ENCODE data around the gene TDP2.
"Not testable (repeated sequence)": the region's sequence is repeated elsewhere in the genome, so short reads cannot be mapped to it uniquely, and the experiment has no call there.

The TDP2 gene

DNA sequence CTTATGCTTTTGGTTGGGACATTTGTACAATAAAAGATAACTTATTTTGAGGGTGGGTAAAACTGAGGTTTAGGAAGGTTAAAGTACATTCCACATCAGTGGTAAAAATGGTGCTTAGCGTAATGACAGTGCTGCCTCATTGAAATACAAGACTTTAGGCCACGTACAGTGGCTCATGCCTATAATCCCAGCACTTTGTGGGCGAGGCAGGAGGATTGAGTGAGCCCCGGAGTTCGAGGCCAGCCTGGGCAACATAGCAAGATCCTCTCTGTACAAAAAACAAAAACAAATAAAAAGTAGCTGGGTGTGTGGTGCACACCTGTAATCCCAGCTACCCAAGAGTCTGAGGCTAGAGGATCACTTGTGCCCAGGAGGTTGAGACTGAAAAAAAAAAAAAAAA lies 18.4 kb downstream of the TDP2 start:
- no peak for DNase-seq (ENCODE audit: low read depth in 2 of 2)

DNA sequence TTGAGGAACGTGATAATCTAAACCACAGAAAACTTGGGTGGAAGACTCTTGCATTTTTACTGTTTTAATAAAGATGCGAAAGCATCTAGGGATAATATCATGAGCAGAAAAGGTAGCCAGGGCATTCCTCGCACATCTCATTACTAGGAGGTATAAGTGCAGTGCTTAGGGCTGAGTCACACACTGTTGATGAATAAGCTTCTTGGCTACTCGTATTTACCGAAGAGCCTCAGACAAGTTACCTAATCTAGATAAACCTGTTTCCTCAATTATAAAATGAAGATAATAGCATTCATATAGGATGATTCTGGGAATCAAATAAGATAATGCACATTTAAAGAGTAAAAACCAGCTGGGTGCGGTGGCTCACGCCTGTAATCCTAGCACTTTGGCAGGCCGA lies 19.9 kb downstream of the TDP2 start:
- no peak for DNase-seq (ENCODE audit: low read depth in 2 of 2)

DNA sequence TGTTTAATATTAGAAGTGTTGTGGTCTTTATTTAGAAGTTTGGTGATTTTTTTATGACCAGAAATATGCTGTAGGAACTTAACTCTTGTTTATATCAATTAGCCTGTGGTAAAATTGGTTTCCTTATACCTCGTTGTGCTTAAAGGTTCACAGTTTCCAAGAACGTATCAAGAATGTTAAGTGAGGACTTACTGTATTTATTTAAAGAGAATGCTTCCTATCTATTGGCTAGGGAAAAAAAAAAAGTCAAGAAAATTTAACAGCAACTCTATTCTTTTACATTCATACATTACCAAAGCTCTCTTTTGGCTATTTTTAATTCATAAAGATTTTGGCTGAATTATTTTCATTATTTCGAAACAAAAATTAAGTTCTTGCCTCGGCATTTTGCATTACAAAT lies 22.3 kb downstream of the TDP2 start:
- DNase-seq (ENCODE audit: low read depth in 2 of 2): no peak

DNA sequence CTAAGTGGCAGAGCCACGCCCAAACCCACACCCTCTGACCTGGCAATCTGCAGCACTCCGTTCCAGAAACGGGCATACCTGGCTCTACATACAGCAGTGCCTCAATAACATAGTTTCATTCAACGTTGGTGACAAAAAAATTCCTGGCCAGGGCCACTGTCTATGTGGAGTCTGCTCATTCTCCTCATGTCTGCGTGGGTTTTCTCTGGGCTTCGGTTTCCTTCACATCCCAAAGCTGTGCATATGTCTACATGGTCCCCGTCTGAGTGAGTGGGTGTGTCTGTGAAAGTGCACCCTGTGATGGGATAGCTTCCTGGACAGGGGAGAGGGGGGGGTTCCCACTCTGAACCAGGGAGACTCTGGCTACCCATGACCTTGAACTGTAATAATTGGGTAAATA lies 22.8 kb downstream of the TDP2 start:
- DNase-seq (ENCODE audit: low read depth in 2 of 2): no peak

DNA sequence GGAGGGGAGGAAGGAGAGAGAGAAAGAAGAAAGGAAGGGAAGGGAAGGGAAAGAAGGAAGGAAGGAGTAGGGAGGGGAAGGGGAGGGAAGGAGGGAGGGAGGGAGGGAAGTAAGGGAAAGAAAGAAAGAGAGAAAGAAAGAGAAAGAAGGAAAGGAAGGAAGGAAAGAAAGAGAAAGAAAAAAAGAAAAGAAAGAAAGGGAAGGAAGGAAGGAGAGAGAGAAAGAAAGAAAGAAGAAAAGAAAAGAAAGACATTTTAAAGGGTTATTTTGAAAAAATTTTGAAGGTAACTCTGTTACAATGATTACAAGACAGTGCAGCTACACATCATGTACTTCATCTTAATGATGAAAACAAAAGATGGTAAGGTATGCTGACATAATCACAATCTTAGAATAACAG lies 24.6 kb downstream of the TDP2 start:
- DNase-seq (ENCODE audit: low read depth in 2 of 2): no peak

DNA sequence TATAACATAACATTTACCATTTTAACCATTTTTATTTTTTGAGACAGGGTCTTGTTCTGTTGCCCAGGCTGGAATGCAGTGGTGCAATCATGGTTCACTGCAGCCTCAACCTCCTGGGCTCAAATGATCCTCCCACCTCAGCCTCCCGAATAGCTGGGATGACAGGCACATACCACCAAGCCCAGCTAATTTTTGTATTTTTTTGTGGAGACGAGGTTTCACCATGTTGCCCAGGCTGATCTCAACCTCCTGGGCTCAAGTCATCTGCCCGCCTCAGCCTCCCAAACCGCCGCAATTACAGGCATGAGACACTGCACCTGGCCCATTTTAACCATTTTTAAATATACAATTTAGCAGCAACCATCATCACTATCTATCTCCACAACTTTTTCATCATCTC lies 26.1 kb downstream of the TDP2 start:
- DNase-seq (ENCODE audit: low read depth in 2 of 2): not testable (repeated sequence)

DNA sequence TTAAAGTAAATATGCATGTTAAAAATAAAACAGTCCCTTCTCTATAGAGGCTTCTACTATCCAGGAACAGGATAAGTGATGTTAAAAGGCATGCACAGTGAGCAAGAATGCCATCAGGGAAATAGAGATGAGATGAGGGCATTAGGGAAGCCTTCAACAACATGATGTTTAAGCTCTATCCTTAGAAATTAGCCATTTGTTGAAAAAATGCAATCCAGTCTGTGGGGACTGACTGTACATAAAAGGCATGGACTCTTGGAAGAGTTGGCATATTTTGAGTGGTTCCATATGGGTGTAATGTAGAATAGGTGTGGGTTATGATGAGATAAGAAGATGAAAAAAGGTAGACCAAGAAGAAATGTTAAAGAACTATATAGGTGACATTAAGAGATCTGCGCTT lies 26.5 kb downstream of the TDP2 start:
- DNase-seq (ENCODE audit: low read depth in 2 of 2): no peak

DNA sequence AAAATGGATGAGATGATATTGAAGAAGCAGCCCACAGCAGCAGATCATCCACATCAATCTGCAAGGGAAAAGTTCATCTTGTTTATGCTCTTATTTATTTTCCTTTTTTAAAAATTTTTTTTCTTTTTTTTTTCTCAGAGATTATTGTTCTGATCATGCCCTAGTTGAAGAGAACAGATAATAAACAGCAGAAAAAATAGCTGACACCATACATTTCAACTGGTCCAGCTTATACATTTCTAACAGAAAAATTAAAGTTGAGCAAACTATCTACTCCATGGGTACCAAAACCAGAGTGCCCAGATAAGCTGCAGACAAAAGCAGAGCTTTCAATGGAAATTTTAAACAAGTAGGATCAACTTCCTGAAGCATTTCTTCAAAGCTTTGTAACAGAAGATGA lies 30.0 kb downstream of the TDP2 start:
- no peak for DNase-seq (ENCODE audit: low read depth in 2 of 2)

DNA sequence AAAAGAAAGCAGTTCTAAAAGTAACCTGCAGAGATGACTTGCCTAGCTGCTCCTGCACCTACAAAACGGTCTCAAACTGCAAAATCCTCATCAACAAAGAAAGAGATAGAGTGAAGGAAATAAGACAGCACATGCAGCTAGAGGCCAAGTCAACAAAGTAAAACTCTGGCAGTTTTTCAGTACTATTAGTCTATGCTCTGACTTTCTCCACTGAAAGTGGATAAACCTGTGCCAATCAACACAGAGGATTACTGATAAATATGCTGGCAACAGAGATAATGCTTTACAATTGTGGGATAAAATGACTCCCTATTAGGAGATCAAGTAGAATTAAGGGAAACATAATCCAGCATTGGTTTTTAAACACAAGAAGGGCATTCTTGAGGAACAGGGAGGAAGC lies 34.1 kb downstream of the TDP2 start:
- no peak for DNase-seq (ENCODE audit: low read depth in 2 of 2)

DNA sequence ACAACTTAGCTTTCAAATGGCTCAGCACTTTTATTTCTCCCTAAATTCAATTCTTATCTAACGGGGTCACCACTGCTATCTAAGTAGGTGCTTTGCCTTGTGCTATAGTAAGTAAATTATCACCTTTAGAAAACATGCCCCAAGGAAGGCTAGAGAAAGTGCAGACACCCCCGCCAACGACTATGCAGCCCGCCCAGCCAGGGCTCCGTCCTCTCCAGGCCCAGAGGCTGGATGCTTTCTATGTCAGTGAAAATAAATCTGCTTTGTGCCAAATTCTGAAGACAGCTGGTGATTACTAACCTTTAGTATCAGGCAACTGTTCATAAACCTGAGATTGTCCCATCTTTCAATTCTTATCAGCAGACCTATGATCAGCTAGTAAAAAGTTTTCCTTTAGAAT lies 35.0 kb downstream of the TDP2 start:
- no peak for DNase-seq (ENCODE audit: low read depth in 2 of 2)

DNA sequence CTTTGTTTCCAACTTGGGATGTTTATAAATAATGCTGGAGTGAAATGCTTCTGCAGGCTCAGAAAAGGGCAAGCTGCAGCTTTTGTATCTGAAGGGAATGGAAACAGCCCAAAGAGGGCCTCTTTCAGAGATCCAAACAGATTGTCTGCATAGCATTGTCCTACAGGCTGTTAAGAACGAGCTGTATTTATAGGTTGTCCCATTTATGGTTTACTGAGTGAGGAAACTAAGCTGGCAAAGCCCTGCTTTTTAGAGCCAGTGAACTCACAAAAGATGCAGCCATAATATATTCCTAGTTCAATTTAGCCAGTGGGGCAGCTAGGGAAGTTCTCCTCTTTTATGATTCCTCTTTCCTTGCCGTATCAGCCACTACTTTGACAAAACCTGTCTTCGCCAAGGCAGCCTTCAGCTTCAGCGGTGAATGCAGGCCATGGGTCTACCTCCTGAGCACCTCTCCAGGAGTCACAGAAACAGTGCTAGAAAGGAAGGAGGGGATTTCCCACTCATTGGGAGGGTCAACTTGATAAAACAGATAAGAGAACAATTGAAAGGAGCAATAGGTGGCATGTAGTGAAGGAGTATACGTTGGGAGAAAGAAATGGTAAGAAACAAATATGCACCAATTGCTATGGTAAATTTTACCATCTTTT lies 35.7 kb downstream of the TDP2 start:
- DNase-seq (ENCODE audit: low read depth in 2 of 2): no peak

DNA sequence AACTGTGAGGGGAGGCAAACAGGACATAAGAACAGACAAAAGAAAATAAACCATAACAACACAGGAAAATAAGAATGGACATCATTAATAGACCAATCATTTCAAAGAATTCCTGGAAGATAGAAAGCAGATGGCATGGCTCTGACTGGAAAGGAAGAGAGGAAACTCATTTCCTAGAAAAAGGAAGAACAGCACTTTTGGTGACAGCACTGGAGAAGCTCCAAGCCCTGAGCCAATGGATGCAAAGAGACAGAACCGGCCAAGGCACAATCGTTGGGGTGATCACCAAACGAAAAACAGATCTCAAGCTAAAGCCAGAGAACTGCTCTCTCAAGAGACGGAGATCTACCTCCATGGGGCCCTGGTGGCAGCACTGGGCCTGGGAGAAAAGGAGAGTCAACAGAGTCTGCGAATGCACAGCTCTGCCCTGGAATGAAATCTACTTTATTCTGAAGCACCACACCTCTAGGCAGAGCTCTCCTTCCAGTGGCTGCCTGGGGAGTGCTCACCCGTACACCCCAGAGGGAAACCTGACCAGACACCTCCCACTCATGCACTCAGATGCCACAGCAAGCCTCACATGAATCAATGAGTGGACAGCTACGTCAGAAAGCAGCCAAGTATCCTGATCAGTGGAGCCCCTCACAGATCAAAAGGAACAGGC lies 44.9 kb downstream of the TDP2 start:
- DNase-seq (ENCODE audit: low read depth in 2 of 2): no peak

DNA sequence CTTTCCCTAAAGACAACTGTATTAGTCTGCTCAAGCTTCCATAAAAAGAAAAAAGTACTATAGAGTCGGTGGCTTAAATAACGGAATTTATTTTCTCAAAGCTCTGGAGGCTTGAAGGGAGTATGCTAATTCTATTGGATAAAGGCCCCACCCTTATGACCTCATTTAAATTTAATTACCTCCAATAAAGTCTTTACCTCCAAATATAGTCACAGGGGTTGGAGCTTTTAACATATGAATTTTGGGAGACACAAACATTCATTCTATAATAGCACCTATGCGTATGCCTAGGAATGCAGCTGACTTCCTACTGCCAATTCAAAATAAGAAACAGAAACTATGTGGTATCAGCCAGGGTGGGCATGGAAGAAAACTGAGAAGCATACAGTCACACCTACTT lies 46.1 kb downstream of the TDP2 start:
- no peak for DNase-seq (ENCODE audit: low read depth in 2 of 2)

DNA sequence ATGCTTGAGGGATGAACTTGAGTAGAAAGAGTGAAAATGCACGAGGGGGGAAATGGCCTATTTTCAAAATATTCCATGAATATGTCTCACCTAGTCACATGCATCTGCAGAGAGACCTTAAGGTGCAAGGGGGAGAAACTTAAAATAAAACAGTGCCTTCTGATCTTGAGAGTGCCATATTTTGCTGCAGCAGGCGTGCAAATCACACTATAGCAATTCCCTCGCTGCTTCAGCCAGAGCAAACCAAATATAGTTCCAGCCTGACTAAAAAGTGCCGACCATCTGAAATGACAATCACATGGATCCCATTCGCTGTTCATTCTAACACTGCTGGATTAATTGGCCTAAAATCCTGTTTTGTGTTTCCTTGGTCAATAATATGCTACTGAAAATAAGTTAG lies 47.0 kb downstream of the TDP2 start:
- no peak for DNase-seq (ENCODE audit: low read depth in 2 of 2)

DNA sequence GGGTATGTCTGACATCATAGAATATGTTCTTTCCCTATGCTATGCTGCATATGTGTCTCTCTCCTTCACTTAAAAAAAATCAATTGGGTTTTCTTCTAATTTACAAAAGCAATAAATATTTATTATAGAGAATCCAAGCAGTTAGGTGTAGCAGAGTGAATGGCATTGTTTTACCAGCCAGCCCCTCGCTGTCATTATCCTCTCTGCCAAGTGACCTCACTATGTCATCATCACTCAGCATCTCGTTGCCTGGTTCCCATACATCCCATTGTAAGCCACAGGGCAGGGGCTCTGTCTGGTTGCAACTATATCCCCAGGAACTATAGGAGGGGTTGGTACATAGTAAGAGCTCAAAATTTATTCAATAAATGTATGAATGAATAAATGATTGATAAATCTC lies 52.1 kb downstream of the TDP2 start:
- DNase-seq (ENCODE audit: low read depth in 2 of 2): no peak

DNA sequence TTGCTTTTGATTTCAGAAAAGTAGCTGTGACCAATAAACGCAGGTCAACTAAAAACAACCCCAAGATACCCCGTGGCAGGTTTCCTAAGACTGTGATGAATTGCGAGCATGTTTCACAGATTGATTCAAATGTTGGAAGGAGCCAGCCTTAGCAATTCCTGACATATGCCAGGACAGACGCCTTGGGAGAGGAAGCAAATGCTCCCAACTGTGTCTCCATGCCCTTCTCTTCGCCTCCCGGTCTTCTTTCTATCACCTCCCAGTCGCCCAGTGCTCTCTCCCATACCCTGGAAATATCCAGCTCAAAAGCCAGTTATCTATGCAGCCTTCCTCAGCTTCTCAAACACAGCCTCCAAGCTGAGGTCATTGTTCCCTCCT lies 52.7 kb downstream of the TDP2 start:
- DNase-seq (ENCODE audit: low read depth in 2 of 2): no peak

DNA sequence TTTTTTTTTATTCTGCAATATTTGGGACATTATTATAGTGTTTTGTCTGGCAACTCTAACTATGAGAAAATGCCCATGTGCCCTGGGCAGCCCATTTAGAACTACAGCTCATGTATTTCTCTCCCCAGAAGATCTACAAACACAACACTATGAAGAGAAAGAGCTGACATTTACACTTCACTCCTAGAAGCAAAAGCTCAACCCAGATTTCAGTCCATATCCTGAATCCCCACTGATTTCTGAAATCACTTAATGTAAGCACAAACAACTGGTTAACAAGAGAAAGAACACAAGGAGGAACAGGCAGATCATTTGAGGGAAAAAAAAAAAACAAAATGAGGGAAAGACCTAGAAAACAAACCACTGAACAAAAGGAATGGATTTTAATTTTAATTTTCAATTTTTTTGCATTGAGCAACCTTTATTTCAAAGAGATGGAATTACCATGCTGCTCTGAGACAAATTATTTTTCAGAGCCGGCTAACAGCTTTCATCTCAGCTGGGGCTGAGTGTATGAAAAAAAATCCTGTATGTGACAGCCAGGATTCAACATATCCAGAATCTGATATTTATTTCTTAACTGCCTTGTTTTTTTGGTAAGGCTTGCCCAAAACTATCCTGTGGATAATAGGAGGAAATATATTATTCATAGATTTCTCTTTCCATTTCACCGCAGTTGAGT lies 53.2 kb downstream of the TDP2 start:
- DNase-seq (ENCODE audit: low read depth in 2 of 2): no peak

DNA sequence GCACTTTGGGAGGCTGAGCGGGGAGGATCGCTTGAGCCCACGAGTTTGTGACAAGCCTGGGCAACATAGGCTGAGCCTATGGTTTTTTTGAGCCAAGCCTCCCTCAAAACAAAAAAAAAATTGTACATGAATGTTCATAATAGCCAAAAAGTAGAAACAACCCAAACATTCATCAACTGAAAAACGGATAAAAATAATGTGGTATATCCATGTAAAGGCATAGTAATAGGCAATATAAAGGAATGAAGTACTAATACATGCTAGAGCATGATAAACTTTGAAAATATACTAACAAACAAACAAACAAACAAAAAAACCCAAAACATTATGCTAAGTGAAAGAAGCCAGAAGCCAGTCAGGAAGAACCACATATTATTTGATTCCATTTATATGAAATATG lies 56.0 kb downstream of the TDP2 start:
- DNase-seq (ENCODE audit: low read depth in 2 of 2): no peak

DNA sequence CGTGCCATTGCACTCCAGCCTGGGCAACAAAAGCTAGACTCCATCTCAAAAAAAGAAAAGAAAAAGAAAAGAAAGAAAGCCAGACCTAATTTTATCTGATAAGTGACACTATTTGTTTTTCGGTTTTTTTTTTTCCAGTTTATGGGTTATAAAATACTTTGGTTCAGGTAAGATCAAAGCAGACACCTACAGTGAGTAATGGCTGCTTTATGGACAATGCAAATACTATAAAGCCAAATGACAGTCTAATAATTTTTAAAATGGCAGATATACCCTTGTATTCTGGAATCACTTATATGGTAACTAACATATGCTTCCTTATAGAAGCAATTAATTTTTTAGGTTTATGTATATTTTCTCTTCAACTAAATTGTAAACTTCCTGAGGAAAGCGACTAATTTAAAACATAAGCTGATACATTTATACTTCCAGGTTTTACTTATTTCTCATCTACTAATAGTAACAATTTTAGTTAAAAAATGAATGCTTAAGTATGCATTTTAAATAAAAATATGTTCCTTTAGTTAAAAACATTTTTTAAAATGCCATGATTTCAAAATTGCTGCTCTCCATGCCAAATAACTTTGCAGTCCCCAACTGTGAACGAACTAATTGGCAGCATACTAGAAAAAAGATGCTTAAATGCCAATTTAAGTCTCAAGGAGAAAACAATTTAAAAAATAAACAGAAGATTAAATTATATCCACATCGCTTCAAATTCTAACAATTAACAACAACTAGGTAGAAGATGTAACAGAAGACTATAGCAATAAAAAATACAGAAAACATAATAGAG lies 59.2 kb downstream of the TDP2 start:
- no peak for DNase-seq (ENCODE audit: low read depth in 2 of 2)

DNA sequence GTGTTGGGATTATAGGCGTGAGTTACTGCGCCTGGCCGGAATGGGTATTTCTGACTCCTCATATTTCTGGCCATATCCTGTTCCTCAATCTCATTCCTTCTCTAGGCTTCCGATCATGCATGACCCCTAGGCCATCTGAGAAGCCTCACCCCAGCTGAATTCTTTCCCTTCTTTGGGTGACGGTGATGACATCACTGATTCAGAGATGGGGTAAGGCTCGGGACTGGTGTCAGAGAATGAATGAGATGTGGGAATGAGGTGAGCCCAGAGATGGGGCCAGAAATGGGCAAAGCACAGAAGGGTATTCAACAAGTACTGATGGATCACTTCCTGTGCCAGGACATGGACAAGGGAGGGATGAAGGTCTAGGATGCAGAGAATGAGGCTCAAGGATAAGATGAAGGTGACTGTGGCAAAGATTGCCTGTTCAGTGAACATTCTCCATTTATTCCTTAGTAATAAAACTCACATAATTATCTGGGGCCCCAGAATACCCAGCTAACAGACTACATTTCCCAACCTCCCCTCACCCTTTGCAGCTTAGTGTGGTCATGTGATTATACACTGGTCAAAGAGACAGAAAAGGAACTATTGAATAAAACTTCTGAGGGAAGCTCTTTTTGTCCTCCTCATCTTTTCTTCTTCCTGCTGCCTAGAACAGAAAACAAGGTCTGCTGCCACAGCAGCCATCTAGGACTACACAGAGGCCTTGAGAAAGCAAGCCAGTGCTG lies 60.3 kb downstream of the TDP2 start:
- DNase-seq (ENCODE audit: low read depth in 2 of 2): no peak

DNA sequence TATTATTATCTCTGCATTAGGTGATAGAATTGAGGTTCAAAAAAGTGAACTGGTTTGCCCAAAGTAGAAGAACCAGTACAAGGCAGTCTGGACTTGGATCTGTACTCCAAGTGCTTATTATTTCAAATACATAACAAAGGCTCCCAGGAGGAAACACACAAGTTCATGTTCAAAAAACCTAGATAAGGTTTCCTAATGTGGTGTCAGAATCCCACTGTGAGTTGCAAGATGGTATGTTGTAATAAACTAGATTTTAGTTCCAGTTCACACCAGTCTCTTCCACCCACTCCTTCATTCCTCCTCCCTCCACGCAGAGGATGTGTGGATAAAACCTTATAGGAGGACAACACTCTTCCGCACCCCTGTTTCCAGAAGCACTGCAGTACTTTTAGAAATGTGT lies 63.5 kb downstream of the TDP2 start:
- DNase-seq (ENCODE audit: low read depth in 2 of 2): no peak

DNA sequence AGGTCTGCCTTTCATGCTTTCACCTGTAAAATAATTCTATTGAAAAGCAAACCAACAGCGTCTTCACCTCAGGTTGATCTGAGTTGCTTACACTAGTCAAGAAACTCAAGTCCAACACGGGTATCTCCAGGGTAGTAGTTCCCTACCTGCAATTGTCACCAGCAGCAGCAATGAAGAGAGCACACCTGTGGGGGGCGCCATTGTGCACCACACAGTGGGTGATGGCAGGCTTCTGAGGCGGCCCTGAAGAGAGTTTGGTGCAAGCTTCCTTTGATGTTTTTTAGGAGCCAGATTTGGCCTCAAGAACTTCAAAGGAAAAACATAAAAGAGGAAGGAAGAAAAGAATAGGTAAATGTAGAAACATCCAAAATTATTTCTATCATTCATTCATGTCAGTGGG lies 65.8 kb downstream of the TDP2 start:
- no peak for DNase-seq (ENCODE audit: low read depth in 2 of 2)
